HG02571 (cell line): ENCODE measurements around the gene AGTPBP1.
A peak's percentile ranks its signal among the peaks of the same experiment; 100 is the strongest.
"Not testable (repeated sequence)": the region's sequence is repeated elsewhere in the genome, so short reads cannot be mapped to it uniquely, and the experiment has no call there.

Experiments
- ATAC-seq: cut with Tn5 transposase; IDR thresholded peaks from one replicate; pipeline ENCODE4 v1.9.1; 2021; ENCODE audit warnings: mild to moderate bottlenecking, moderate library complexity; ENCODE audit not compliant: unreplicated experiment

Gene AGTPBP1

GRCh38 chr9:85717818-85718217, 23.9 kb downstream of the AGTPBP1 start:
- ATAC-seq, result not testable (repeated sequence)

GRCh38 chr9:85717220-85717619, 24.5 kb downstream of the AGTPBP1 start:
- ATAC-seq, result no peak

- peak; percentile 63 for ATAC-seq
Measured at GRCh38 chr9:85716031-85716877, 25.5 kb downstream of the AGTPBP1 start.

- no peak for ATAC-seq
Measured at GRCh38 chr9:85715587-85715986, 26.2 kb downstream of the AGTPBP1 start.

GRCh38 chr9:85713897-85714296, 27.9 kb downstream of the AGTPBP1 start:
- no peak for ATAC-seq

- ATAC-seq, result no peak
Measured at GRCh38 chr9:85704744-85705143, 37.0 kb downstream of the AGTPBP1 start.

- no peak for ATAC-seq
Measured at GRCh38 chr9:85703398-85703797, 38.4 kb downstream of the AGTPBP1 start.

GRCh38 chr9:85702726-85703289, 38.9 kb downstream of the AGTPBP1 start:
- ATAC-seq, result no peak

GRCh38 chr9:85702191-85702590, 39.6 kb downstream of the AGTPBP1 start:
- no peak for ATAC-seq

GRCh38 chr9:85700330-85700729, 41.4 kb downstream of the AGTPBP1 start:
- ATAC-seq, result no peak

- ATAC-seq, result no peak
Measured at GRCh38 chr9:85688361-85688760, 53.4 kb downstream of the AGTPBP1 start.

- ATAC-seq, result no peak
Measured at GRCh38 chr9:85685081-85685480, 56.7 kb downstream of the AGTPBP1 start.

- no peak for ATAC-seq
Measured at GRCh38 chr9:85676790-85677189, 65.0 kb downstream of the AGTPBP1 start.

- ATAC-seq, result no peak
Measured at GRCh38 chr9:85667374-85667773, 74.4 kb downstream of the AGTPBP1 start.

- ATAC-seq, result no peak
Measured at GRCh38 chr9:85666086-85666485, 75.7 kb downstream of the AGTPBP1 start.

GRCh38 chr9:85662573-85662972, 79.2 kb downstream of the AGTPBP1 start:
- no peak for ATAC-seq

- ATAC-seq, result no peak
Measured at GRCh38 chr9:85658716-85659115, 83.0 kb downstream of the AGTPBP1 start.

GRCh38 chr9:85653153-85653552, 88.6 kb downstream of the AGTPBP1 start:
- ATAC-seq, result no peak

GRCh38 chr9:85647571-85647970, 94.2 kb downstream of the AGTPBP1 start:
- ATAC-seq, result peak; percentile 48

- ATAC-seq, result no peak
Measured at GRCh38 chr9:85645909-85646627, 95.7 kb downstream of the AGTPBP1 start.

GRCh38 chr9:85640425-85640824, 101.3 kb downstream of the AGTPBP1 start:
- no peak for ATAC-seq

- ATAC-seq, result no peak
Measured at GRCh38 chr9:85639675-85640186, 102.0 kb downstream of the AGTPBP1 start.
